Measurements from ENCODE around the gene DNMBP.
"Not testable (repeated sequence)": the region's sequence is repeated elsewhere in the genome, so short reads cannot be mapped to it uniquely, and the experiment has no call there.

Gene DNMBP

DNA sequence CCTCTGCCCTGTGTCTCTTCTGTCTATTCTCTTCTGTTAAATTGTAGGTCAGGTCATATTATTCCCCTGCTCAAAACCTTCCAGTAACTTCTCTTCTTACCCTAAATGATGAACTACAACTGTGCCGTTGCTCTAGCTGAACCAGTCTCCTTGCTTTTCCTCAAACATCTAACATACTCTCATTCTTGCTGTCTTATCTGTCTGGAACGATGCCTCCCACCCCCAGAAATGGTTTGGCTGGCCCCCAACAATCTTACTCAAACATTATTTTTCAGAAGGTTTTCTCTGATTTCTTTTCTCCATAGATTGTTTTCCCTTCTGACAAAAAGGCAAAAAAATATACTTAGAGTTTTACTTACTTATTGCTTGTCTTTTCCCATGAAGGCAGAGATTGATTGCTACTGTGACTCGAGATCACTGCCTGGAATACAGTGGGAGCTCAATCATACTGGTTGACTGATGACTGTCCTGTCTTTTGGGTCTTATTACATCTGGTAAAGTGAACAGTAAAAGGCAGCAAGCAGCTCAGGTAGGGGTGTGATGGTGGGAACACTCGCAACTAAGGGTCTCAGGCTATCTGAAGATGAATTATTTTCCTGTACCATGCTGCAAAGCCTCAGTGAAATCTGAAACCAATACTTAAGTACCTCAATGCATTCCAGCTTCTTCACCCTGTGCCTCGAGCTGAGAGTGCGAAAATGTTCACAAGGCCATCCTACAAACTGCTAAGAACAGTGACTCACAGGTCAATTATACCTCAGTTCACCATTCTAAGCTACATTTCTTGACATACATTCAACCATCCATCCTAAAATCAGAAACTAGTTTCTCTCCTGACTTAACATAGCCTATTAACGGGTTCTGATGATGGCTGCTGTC, 67.6 kb downstream of the DNMBP start:
- no peak for TF ChIP-seq POLR2A (IDR thresholded peaks at IDR 0.05; ENCODE audit: low read depth, low read length)
- TF ChIP-seq POLR2AphosphoS5 (IDR thresholded peaks at IDR 0.05; ENCODE audit: low read depth, low read length), result no peak
- no peak for TF ChIP-seq TAF1 (IDR thresholded peaks at IDR 0.05; ENCODE audit: borderline replicate concordance, low read depth, low read length)
- DNase-seq (ENCODE audit: insufficient read length) (no peak), FAIRE-seq (no peak)

DNA sequence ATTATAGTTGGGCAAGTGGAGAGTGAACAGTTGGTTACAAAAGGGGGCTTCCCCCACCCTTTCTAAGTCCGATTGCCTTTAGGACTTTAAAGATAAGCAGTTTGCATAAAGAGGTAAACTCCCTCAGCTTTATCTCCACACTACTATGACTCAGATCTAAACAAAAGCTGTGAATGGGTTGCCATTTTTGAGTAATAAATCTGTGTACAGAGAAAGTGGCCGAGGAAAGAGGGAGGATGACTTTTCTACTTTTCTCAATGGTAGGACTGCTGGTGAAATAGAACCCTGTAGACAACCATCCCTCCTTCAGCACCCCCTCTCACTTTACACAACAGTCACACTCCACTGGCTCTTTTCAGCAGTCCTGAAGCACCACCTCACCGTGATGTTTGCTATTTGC, 71.2 kb downstream of the DNMBP start:
- FAIRE-seq (no peak), DNase-seq (ENCODE audit: insufficient read length) (peak; percentile 25)
- no peak for TF ChIP-seq TAF1 (IDR thresholded peaks at IDR 0.05; ENCODE audit: borderline replicate concordance, low read depth, low read length)
- TF ChIP-seq POLR2A (IDR thresholded peaks at IDR 0.05; ENCODE audit: low read depth, low read length), result no peak
- TF ChIP-seq POLR2AphosphoS5 (IDR thresholded peaks at IDR 0.05; ENCODE audit: low read depth, low read length), result no peak

DNA sequence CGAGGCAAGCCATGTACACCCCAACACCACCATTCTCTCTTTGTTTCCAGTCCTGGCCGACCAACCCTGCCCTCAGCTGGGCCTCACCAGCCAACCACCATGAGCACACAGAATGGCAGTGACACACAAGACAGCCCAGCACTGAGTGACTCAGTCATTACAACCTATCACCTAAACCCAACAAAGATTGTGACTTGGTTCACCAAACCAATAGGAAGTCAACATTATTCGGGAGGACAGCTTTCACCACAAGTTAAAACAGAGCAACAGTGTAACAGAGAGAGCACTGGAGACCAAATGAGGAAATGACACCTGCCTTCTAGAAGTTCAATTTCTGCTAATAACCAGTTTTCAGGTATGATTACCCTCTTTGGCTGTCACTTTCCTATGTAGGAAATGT, 72.1 kb downstream of the DNMBP start:
- FAIRE-seq (peak; percentile 36), DNase-seq (ENCODE audit: insufficient read length) (peak; percentile 19)
- TF ChIP-seq TAF1 (IDR thresholded peaks at IDR 0.05; ENCODE audit: borderline replicate concordance, low read depth, low read length), result no peak
- no peak for TF ChIP-seq POLR2A (IDR thresholded peaks at IDR 0.05; ENCODE audit: low read depth, low read length)
- TF ChIP-seq POLR2AphosphoS5 (IDR thresholded peaks at IDR 0.05; ENCODE audit: low read depth, low read length), result no peak

DNA sequence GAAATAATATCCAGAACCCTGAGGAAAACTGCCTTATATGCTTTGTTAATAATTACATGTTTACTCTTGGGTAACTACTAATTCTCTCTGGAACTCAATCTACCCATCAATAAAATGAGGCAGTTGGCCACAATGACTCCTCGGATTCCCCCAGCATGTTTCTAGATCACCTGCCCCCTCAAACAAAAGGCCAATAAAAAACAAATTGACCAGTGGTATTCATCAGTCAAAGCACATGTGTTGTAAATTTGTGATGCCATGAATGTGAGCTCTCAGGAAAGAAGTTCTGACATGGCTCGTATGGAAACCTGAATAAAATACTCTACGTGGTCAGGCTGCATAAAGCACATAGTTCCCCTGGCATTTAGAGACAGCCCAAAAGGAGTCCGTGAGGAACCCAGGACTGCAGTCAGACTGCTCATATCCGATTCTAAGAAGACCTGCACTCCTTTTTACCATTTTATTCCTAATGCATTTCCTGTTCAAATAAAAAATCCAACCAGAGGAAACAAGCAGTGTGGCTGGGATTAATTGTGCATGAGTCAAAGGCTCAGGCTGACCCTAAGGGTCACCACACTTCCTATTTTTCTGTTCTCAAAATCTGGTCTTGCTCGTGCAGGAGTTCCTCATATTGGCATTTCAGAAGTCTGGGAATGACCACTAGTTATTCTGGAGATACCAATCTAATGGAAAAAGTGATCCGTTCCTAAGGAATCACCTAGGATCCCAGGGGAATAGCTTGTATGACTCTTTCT, 77.4 kb downstream of the DNMBP start:
- not testable (repeated sequence) for DNase-seq (ENCODE audit: insufficient read length)
- peak; percentile 48 for FAIRE-seq

DNA sequence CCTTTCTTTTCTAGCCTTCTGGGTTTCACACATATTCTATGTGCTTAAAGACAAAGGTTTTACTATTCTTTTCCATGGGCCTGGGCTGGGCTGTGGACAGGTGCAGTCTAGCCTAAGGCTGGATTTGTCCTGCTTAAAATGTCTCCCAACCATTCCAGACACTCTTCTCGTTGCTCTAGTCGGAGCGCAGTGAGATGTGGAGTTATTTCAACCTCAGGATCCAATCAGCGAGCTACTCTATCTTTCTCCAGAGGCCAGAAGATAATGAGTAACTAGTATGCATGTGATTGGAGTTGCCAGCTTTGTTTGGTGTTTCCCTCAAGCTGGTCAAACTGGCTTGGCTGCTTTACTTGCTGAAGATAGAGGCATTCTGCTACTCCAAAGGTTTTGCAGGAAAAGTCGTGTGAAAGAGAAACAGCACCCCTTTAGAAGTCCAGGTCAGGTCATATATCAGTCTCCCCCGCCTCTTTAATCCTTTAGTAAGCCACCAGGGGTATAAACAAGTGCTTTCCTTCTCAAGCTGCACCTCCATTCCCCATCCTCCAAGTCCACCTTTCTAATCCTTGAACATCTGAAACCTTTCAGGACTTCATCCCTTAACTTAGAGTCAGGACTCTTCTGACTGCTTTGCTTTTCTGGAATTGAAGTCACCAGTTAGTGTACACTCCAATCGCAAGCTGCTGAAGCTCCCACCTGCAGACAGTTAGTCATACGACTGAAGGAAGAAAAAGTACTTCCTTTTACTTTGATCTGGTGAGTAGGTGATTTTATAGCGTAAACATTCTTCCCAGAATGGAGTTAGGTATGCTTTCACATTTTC, 78.8 kb downstream of the DNMBP start:
- no peak for TF ChIP-seq POLR2A (IDR thresholded peaks at IDR 0.05; ENCODE audit: low read depth, low read length)
- TF ChIP-seq TAF1 (IDR thresholded peaks at IDR 0.05; ENCODE audit: borderline replicate concordance, low read depth, low read length), result no peak
- no peak for TF ChIP-seq POLR2AphosphoS5 (IDR thresholded peaks at IDR 0.05; ENCODE audit: low read depth, low read length)
- DNase-seq (ENCODE audit: insufficient read length), result no peak
- FAIRE-seq, result no peak

DNA sequence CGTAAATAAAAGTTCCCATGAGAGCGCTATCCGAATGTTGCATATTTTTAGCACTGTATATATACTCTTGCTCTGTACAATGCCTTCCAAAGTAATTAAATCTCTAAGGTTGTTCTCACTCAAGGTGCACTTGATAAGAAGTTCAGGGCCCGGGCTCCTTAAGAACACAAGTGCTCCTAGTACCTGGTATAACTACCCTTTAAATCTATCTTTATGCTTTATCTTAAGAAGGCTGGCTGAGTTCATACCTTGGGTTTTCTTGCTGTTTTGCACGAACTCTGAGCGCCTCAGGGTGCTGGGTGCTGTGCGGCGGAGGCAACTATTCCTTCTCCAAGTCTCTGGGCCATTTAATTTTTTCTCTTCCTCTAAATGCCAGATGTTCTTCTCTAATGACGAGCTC, 80.4 kb downstream of the DNMBP start:
- no peak for FAIRE-seq
- no peak for TF ChIP-seq POLR2A (IDR thresholded peaks at IDR 0.05; ENCODE audit: low read depth, low read length)
- TF ChIP-seq TAF1 (IDR thresholded peaks at IDR 0.05; ENCODE audit: borderline replicate concordance, low read depth, low read length), result no peak
- no peak for TF ChIP-seq POLR2AphosphoS5 (IDR thresholded peaks at IDR 0.05; ENCODE audit: low read depth, low read length)
- no peak for DNase-seq (ENCODE audit: insufficient read length)

DNA sequence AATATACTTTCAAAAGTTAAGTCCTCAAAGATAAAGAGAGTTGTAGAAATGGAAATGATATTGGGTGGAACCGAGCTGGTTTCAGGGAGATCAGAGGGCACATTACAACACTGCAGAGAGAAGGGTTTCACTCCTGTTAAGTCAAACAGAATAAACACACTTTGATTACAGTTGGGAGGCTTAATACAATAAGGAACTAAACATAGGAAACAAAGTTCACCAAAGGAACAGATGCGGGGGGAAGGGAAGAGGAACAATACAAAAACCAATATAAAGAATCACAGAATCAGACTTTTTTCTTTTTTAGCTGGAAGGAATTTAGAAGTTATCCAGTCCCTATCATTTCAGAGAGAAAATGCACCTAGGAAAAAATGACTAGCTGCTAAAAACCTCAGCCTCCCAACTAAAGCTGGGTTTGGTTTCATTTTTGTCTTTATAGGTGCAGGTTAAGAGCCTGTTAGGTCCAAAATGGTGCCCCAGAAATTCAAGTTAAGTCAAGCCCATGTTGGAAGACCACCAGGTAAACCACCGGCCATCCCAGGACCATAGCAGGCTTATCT, 81.9 kb downstream of the DNMBP start:
- DNase-seq (ENCODE audit: insufficient read length), result no peak
- TF ChIP-seq POLR2A (IDR thresholded peaks at IDR 0.05; ENCODE audit: low read depth, low read length) (no peak), POLR2AphosphoS5 (IDR thresholded peaks at IDR 0.05; ENCODE audit: low read depth, low read length) (no peak), TAF1 (IDR thresholded peaks at IDR 0.05; ENCODE audit: borderline replicate concordance, low read depth, low read length) (no peak)
- FAIRE-seq, result no peak

DNA sequence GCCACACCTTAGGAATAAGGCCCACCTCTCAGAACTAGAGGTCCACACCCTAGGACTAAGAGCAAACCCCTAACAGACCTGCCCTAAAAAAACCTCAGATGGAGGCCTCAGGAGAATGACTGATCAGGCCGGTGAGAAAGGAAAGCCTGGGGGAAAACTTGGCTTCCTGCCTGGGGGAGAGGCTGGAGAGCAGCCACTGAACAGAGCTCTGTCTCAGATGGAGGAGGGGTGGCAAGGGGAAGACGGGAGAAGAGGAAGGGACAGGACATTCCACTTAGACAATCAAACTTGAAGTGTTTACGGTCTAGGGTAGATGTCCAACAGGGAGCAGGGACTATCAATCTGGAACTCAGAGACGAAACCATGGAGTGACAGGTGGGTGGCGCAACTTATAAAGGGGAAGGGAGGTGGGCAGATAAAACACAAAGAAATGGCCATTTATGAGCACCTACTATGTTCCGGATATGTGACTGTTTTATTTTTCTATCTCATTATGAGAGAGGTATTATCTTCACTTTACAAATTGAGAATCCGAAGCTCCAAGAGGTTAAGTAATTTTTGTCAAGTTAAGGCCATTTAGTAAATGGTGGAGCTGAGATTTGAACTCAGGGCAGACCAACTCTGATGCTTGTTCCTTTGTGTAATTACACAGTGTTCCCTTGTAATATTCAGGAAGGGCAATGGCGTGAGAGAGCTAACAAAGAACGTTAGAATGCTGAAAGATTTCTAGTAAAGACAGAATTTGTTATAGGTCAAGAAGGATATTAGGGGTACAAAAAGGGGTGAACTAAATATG, 82.6 kb downstream of the DNMBP start:
- FAIRE-seq (no peak), DNase-seq (ENCODE audit: insufficient read length) (no peak)
- TF ChIP-seq POLR2A (IDR thresholded peaks at IDR 0.05; ENCODE audit: low read depth, low read length) (no peak), POLR2AphosphoS5 (IDR thresholded peaks at IDR 0.05; ENCODE audit: low read depth, low read length) (no peak), TAF1 (IDR thresholded peaks at IDR 0.05; ENCODE audit: borderline replicate concordance, low read depth, low read length) (no peak)

DNA sequence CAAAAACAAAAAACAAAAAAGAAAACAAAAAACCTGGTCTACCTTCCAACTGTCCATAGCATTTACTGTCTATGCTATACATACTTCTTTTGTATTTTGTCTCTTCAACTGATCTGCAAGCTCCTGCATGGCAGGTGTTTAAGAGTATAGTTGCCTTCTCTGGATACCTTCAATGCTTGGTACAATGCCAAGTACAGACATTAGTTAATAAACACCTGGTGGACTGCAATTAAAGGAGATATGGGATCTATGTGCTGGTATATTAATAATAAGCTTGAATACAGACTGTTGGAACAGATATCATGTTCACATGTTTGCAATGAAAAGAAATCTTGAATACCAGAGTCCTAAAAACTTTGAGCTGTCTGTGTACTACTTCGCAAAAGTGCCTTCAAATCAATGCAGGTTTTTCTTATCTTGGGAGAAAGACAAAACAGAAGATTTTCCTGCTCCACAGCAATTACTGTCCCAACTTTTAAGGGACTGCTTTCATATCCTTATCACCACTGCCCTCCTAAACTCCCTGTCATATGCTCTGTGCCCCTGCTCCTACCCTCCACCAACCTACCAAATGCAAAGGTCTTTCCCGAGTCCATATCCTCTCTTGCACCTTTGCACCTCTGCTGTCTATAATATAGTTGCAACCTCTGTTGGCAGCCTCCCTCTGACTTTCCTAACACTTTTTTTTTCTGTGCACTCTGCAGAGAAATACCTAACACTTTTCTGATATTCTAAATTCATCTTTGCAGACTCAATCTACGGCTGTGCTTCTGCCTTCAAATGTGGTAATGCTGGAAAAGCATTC, 85.1 kb downstream of the DNMBP start:
- FAIRE-seq, result no peak
- no peak for DNase-seq (ENCODE audit: insufficient read length)
- TF ChIP-seq POLR2A (IDR thresholded peaks at IDR 0.05; ENCODE audit: low read depth, low read length) (no peak), TAF1 (IDR thresholded peaks at IDR 0.05; ENCODE audit: borderline replicate concordance, low read depth, low read length) (no peak), POLR2AphosphoS5 (IDR thresholded peaks at IDR 0.05; ENCODE audit: low read depth, low read length) (no peak)

DNA sequence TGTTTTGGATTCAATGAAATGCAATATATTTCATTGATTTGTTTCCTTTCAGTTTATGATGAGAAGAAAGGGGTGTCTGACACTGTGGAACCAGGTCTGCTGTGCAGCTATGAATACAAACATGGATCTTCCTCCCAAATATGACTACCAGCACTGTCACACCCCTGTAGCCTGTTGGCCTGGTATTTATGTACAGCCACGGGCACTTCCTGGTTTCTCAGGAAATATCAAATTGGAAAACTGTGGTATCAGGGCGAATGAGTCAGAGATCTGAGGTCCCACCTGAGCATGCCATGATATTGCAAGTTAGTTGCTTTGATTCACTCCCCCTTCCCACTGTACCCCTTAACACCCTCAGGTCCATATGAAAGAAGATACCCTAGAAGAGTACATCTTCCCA, 87.8 kb downstream of the DNMBP start:
- TF ChIP-seq POLR2A (IDR thresholded peaks at IDR 0.05; ENCODE audit: low read depth, low read length), result no peak
- TF ChIP-seq TAF1 (IDR thresholded peaks at IDR 0.05; ENCODE audit: borderline replicate concordance, low read depth, low read length), result no peak
- DNase-seq (ENCODE audit: insufficient read length) (no peak), FAIRE-seq (no peak)
